HUES48 (cell line): ENCODE measurements around the gene PTPN14.

ENCODE experiments used
- H3K27ac ChIP-seq: one replicate; pipeline ENCODE4 v1.7.0; 2013; ENCODE audit warnings: low read depth, low read length, inconsistent platforms
- H3K27me3 ChIP-seq: 2 replicates; pipeline ENCODE4 v1.6.1; 2013; ENCODE audit warnings: mild to moderate bottlenecking, low read length; ENCODE audit not compliant: control insufficient read depth, insufficient read depth
- H3K36me3 ChIP-seq: 2 replicates; pipeline ENCODE4 v1.6.1; 2013; ENCODE audit warnings: low read length; ENCODE audit not compliant: control insufficient read depth, insufficient read depth
- H3K4me1 ChIP-seq: 2 replicates; pipeline ENCODE4 v1.6.1; 2013; ENCODE audit warnings: mild to moderate bottlenecking, low read length; ENCODE audit not compliant: control insufficient read depth, insufficient read depth
- H3K4me3 ChIP-seq: 2 replicates; pipeline ENCODE4 v1.5.1; 2013; ENCODE audit warnings: mild to moderate bottlenecking, low read depth, low read length
- H3K9ac ChIP-seq: 2 replicates; pipeline ENCODE4 v1.6.1; 2013; ENCODE audit warnings: mild to moderate bottlenecking, low read depth, low read length, moderate library complexity
- H3K9me3 ChIP-seq: 2 replicates; pipeline ENCODE4 v1.6.1; 2013; ENCODE audit warnings: low read length; ENCODE audit not compliant: control insufficient read depth, insufficient read depth

PTPN14 gene

DNA sequence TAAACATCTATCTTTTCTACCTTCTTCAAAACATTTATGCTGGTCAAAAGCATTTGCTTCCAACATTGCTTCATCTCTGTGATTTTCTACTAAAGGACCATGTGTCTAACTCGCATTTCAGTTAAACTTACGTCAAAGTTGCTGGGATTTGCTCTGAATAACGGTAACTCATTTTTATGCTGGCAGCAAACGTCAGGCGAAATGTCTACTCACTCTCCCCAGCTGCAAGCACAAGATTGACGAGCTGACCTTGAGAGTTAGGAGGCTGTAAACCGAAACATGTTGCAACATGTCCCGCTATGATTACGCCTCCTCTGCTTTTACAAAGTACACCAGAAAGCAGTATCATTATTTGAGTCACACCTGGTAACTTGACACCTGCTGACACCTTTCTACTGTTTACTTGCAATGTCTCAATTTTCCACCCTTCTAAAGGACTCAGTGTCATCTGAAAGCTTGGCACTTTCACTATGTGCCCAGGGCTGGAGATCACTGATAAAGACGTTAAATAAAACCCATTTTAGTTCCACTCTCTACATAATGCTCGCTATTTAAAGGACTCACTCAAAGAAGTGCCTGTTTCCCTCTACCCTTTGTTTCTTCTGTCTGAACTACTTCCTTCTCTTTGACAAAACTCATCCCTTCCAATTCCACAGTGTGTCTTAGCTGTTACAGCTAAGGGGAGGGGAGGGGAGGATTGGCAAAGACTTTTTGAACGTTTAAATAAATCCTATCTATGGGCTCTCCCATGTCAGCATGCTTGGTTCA lies 111.9 kb downstream of the PTPN14 start:
- H3K4me3 ChIP-seq = peak overlapping the region; percentile 4; the same call in 1 of the 2 replicates
- H3K27me3 ChIP-seq = no peaks in the 10 kb centered on the region
- H3K9me3 ChIP-seq = no peaks in the 10 kb centered on the region
- peak overlapping the region; percentile 84 for H3K27ac ChIP-seq
- peak overlapping the region; percentile 33 for H3K9ac ChIP-seq
- peaks cover 52% of the 10 kb centered on the region for H3K4me1 ChIP-seq
- H3K36me3 ChIP-seq = no peaks in the 10 kb centered on the region

DNA sequence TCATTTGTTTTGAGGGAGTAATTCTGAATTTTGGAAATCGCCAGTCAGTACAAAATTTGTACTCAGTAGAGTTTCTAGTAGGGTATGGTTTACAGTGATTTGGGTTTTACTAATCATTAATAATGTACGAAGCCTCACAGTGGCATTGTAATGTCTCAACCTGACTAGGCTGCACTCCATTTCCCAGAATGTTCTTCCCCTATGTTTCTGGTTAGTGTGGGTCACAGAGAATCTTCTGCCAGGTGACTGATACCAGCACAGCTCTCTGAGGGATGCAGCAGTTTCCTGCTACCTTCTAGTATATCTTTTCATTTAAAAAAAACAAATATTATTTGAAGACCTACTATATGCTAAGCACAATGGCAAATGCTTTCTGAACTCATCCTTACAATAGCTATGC lies 112.9 kb downstream of the PTPN14 start:
- H3K9me3 ChIP-seq = no peaks in the 10 kb centered on the region
- no peaks in the 10 kb centered on the region for H3K36me3 ChIP-seq
- H3K4me3 ChIP-seq = no peak overlapping the region
- H3K4me1 ChIP-seq = peaks cover 46% of the 10 kb centered on the region
- H3K27ac ChIP-seq = no peak overlapping the region
- H3K9ac ChIP-seq = no peak overlapping the region
- no peaks in the 10 kb centered on the region for H3K27me3 ChIP-seq

DNA sequence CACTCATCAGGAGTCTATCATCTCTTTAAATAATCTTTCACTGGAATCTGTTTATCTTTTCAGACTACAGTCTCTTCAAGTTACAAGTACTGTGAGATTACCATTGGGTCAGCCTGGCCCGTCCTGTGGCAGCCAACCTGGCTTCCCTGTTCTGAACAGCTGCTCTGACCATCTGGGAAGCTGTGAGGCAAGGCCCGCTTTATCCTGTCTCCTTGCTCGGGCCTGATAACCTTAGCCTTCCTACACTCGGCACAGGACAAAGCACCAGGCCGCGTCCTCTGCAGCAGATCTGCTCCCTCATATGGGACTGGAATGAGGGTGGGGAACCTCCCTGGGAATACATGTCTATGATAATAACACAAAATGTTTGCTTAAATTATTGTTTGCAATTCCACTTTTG lies 113.3 kb downstream of the PTPN14 start:
- Histone ChIP-seq H3K27ac (no peak overlapping the region), H3K4me3 (no peak overlapping the region), H3K9me3 (no peaks in the 10 kb centered on the region), H3K4me1 (peaks cover 46% of the 10 kb centered on the region), H3K27me3 (no peaks in the 10 kb centered on the region), H3K36me3 (no peaks in the 10 kb centered on the region), H3K9ac (no peak overlapping the region)

DNA sequence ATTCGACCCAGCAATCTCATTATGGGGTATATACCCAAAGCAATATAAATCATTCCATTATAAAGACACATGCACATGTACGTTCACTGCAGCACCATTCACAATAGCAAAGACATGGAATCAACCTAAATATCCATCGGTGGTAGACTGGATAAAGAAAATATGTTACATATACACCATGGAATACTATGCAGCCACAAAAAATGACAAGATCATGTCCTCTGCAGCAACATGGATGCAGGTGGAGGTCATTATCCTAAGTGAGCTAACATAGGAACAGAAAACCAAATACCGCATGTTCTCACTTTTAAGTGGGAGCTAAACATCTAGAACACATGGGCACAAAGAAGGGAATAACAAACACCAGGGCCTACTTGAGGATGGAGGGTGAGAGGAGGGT lies 115.5 kb downstream of the PTPN14 start:
- no peak overlapping the region for H3K4me3 ChIP-seq
- H3K36me3 ChIP-seq = no peaks in the 10 kb centered on the region
- H3K9me3 ChIP-seq = no peaks in the 10 kb centered on the region
- H3K9ac ChIP-seq = no peak overlapping the region
- H3K4me1 ChIP-seq = peaks cover 27% of the 10 kb centered on the region
- no peaks in the 10 kb centered on the region for H3K27me3 ChIP-seq
- no peak overlapping the region for H3K27ac ChIP-seq

DNA sequence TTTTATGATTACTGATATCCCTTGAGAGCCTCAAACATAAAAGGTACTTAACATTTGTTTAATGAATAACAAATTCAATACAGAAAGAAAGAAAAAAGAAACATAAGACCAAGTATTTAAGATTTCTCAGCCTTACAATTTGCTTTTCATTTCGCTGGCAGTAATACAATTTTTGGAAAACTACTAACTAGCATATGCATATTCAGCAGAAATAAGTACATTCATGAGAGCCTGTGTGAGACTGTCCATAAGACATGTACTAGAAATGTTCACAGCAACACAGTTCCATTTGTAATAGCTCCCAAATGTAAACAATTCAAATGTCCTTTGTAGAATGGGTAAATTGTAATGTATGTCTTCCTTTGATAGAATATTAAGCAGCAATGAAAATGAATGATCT lies 119.2 kb downstream of the PTPN14 start:
- Histone ChIP-seq H3K27me3 (no peaks in the 10 kb centered on the region), H3K9ac (no peak overlapping the region), H3K36me3 (no peaks in the 10 kb centered on the region), H3K4me1 (peaks cover 12% of the 10 kb centered on the region; the same call in 1 of the 2 replicates), H3K9me3 (no peaks in the 10 kb centered on the region), H3K4me3 (no peak overlapping the region), H3K27ac (no peak overlapping the region)

DNA sequence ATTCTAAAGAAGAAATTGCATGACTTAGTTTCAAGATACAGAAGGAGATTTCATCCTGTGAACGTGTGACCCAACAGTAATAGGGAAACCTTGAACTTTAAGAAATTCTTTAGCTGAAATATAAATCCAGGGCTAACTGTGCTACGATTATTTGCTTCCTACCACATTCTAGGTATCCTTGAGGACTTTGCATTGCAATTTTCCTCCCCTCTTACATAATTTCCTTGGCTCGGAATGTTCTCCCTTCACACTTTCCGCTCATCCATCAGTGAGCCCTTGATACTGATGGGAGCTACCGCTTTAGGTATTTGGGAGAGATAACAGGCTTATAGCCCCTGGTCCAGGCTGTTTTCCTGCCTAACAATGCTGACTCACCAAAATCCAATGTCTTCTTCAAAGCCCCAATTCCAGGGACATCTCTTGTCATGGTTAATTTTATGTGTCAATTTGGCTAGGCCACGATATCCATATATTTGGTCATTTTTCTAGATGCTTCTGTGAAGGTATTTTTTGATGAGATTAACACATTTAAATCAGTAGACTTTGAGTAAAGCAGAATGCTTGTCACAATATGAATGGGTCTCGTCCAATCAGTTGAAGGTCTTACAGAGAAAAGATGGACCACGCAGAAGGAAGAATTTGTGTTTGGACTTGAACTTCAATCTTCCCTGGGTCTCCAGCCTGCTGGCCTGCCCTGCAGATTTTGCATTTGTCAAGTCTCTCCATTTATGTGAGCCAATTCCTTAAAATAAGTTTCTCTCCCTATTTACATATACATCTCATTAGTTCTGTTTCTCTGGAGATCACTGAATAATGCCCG lies 121.2 kb downstream of the PTPN14 start:
- Histone ChIP-seq H3K4me3 (no peak overlapping the region), H3K27me3 (no peaks in the 10 kb centered on the region), H3K36me3 (no peaks in the 10 kb centered on the region), H3K9ac (no peak overlapping the region), H3K4me1 (peaks cover 17% of the 10 kb centered on the region; the same call in 1 of the 2 replicates), H3K27ac (no peak overlapping the region), H3K9me3 (no peaks in the 10 kb centered on the region)

DNA sequence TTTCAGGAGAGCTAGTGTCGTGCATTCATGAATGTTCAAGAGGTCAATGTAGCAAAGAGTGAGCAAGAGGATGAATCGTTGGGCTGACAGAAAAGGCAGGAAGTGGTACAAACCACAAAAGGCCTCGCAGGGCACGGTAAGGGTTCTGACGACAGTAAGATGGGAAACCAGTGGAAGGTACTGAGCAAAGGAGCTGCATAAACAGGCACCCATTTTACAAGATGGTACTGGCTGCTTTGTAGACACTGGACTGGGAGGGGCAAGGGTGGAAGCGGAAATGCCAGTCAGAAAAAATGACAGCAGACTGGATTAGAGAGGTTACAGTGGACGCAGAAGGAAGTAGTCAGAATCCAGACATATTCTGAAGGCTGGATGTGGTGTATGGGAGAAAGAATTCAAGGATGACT lies 123.5 kb downstream of the PTPN14 start:
- H3K36me3 ChIP-seq = no peaks in the 10 kb centered on the region
- H3K27me3 ChIP-seq = no peaks in the 10 kb centered on the region
- no peak overlapping the region for H3K9ac ChIP-seq
- H3K4me1 ChIP-seq = peaks cover 23% of the 10 kb centered on the region; the same call in 1 of the 2 replicates
- H3K9me3 ChIP-seq = no peaks in the 10 kb centered on the region
- H3K27ac ChIP-seq = peak overlapping the region; percentile 29
- no peak overlapping the region for H3K4me3 ChIP-seq

DNA sequence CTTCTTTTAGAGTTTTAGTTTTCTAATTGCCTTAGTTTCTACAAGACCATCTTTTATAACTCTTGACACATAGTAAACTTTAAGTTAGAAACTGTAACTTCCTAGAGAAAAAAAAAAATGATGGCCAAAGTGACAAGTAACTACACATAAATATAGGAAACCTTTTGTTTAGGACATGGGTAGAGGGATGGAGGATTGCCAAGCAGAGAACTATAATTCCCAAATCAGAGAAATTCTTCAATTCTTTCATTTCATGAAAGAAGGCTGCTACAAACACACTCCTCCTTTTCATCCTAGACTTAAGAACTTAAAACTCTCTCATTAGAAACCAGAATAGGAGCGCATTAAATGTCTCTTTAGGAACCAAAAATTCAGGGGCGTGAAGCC lies 125.0 kb downstream of the PTPN14 start:
- H3K27me3 ChIP-seq = no peaks in the 10 kb centered on the region
- no peaks in the 10 kb centered on the region for H3K9me3 ChIP-seq
- peaks cover 25% of the 10 kb centered on the region; the same call in 1 of the 2 replicates for H3K4me1 ChIP-seq
- H3K9ac ChIP-seq = no peak overlapping the region
- H3K27ac ChIP-seq = no peak overlapping the region
- H3K4me3 ChIP-seq = no peak overlapping the region
- H3K36me3 ChIP-seq = no peaks in the 10 kb centered on the region

DNA sequence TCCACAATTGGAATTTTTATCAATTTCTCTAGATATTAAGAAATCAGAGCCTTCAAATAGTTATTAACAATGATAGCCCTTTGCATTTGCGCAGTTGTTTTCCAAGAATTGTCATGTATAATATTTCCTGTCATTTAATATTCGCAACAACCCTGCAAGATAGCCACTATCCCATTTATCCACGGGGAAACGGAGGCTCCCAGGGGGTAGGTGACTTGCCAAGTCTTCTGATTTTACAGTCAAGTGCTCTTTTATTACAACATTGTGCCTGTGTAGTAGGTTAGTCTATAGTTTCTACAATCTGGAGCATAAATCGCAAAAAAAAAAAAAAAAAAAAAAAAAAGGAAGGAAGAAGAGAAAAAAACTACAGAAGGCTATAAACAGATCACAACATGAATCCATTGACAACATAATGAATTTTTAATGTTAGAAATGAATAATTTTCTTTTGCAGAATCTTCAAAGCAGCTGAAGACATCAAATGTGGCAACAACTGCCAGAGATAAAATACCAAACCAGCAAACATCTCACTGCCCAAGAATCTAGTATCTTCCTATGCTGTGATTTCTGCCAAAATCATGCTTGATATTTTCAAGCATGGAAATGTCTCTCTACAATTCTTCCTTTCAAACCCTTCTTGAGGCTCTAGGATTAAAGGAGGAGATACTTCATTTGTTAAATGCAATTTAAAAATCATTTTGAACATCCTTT lies 125.5 kb downstream of the PTPN14 start:
- Histone ChIP-seq H3K9ac (no peak overlapping the region), H3K9me3 (no peaks in the 10 kb centered on the region), H3K27ac (no peak overlapping the region), H3K4me3 (no peak overlapping the region), H3K4me1 (peaks cover 25% of the 10 kb centered on the region; the same call in 1 of the 2 replicates), H3K36me3 (no peaks in the 10 kb centered on the region), H3K27me3 (no peaks in the 10 kb centered on the region)

DNA sequence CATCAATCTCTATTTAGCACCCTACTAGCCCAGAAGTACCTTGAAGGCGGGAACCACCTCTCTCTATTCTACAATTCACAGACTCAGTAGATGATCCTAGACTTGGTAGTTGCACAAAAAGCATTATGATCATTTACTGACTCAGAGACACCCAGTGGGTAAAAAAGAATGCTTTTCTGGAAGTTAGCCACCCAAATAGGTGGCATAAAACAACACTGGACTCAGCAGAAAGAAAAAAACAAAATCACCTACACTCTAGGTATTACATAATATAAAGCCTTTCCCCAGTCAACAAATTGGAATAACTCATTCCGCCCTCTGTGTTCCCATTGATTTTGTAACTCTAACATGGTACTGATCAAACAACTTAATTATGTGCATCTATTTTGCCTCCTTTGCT lies 126.3 kb downstream of the PTPN14 start:
- H3K4me3 ChIP-seq = no peak overlapping the region
- no peaks in the 10 kb centered on the region for H3K9me3 ChIP-seq
- H3K36me3 ChIP-seq = no peaks in the 10 kb centered on the region
- peaks cover 32% of the 10 kb centered on the region for H3K4me1 ChIP-seq
- H3K9ac ChIP-seq = no peak overlapping the region
- no peak overlapping the region for H3K27ac ChIP-seq
- H3K27me3 ChIP-seq = no peaks in the 10 kb centered on the region
